GM19372 (cell line): Measurements from ENCODE around the gene TECPR2.

Experiments used
- ATAC-seq: cut with Tn5 transposase; IDR thresholded peaks from one replicate; pipeline ENCODE4 v1.9.1; 2021; ENCODE audit warnings: mild to moderate bottlenecking, low read depth, moderate library complexity; ENCODE audit not compliant: unreplicated experiment

Gene TECPR2

DNA sequence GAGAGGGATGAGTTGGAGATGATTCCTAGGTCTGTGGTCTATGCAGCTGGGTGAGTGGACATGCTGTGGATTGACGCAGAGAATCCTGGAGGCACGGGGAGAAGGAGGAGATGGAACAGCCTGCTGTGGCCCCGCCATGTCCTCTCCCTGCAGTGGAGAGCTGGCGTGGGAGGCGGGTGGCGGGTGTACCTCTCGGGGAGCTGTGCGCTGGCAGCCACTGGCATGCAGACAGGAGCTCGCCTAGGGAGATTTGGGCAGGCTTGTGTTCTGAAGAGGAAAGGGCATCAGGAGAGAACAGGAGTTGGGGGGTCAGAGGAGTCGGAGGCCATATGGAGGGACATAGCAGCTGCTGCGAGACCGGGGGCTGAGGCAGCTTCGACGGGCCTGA lies 56.1 kb downstream of the TECPR2 start:
- no peak for ATAC-seq

DNA sequence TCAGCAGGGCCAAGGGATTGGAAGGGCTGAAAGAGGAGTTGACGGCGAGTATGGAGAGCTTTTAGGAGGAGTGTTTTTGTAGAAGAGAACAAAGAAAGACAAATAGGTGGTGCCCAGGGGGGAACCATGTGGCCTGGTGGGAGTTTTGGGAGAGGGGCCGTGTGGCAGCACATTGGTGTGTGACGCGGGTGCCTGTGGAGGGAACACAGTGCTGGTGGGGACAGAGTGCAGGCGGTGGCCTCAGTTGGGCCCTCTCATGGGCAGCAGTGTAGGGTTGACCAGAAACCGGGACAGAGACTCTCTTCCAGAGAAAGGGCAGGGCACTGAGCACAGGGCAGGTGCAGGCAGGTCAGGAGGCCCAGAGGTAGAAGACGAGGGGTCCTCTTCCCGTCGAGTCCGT lies 56.5 kb downstream of the TECPR2 start:
- ATAC-seq: no peak

DNA sequence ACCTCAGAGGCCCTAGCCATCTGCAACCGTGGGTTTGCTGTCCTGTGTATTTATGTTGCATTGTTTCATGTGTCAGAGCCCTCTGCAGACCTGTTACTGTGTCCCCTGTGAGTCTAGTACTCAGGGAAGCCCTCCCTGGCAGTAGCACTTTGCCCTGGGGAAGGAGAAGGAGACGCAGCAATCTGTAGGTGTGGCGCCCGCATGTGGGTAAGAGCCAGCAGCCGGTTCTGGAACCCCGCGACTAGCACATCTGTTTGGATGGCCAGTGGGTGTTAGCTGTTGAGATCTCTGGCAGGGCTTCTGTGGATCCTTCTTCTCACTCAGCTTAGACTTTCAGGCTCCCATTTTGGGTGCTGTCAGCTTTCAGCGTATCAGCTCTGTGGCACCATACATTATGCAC lies 57.0 kb downstream of the TECPR2 start:
- no peak for ATAC-seq

DNA sequence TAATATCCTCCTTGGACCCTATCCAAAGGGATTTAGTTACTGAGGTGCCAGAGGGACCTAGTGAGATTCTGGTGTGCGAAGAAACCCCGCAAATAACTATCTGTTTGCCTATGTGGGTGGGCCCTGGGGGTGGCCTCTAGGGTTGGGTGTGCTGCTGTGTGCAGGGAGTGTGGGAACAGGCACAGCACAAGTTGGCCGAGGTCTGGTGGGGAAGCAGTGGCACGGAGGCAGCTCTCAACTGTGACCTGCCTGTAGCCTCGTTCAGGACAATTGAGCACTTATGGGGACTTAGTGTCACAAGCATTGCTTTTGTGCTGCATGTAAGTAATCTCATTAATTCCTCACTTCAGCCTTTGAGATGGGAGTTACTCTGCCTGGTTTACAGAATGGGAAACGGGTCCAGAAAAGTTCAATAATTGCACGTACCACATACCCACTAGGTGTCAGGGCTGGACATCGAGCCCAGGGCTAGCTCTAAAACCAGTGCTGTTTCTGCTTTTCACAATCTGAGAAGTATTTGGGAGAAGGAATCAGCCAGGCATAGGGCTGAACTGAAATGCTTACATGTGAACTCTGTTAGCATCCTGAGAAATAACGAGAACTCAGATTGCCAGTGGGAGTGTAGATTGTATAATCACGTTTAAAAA lies 58.8 kb downstream of the TECPR2 start:
- ATAC-seq: no peak

DNA sequence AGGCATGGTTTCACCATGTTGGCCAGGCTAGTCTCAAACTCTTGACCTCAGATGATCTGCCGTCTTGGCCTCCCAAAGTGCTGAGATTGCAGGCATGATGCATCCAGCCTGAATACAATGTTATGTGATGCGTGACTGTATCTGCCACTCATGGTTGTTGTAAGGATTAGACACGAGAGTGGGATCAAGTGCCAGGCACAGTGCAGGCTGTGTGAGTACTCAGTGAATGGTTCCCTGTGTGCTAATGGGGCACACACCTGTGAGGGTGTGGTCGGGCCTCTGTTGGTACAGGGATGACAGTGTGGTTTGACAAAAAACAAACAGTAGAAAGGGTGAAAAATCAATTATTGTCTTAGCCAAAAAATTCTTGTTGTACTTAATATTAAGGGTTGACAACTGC lies 61.8 kb downstream of the TECPR2 start:
- no peak for ATAC-seq

DNA sequence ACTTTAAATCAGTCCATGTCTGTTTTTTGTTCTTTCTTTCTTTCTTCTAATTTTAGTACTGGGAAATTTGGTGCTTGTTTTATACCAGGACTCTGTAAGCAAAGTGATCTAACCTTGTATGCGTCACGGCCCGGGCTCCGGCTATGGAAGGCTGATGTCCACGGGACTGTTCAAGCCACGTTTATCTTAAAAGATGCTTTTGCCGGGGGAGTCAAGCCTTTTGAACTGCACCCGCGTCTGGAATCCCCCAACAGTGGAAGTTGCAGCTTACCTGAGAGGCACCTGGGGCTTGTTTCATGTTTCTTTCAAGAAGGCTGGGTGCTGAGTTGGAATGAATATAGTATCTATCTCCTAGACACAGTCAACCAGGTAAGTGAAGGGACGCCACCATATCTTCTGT lies 62.2 kb downstream of the TECPR2 start:
- no peak for ATAC-seq

DNA sequence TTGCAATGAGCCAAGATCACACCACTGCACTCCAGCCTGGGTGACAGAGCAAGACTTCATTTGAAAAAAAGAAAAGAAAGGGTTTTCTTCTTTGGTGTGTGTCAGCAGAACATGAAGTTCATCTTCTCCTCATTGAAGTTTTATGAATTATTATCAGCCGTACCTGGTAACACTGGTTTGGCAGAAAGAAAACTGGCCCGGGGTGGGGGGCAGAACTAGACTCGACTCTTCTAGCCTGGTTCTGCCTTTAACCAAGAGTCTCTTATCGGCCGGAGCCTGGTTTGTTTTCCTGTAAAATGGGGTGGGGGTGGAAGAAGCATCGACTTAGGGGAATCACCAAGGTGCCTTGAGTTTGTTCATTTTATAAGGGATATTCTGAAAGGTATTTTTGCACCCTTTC lies 64.1 kb downstream of the TECPR2 start:
- ATAC-seq: no peak

DNA sequence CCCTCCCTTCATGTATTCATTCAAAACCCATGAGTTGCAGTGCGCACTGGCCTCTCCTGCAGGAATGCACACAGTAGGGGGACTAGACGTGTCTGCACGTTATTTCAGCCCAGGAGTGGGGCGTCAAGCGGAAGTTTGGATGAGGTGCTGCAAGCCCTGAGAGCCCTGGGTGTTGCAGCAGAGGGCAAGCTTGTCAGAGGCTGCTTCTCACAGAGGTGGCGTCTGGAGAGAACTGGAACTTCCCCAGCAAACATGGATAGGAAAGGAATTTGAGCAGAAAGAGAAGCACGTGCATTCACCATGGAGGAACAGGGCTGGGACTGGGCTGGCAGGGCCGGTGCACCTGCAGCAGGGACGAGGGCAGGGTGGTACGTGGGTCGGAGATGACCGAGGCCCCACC lies 64.9 kb downstream of the TECPR2 start:
- ATAC-seq: no peak

DNA sequence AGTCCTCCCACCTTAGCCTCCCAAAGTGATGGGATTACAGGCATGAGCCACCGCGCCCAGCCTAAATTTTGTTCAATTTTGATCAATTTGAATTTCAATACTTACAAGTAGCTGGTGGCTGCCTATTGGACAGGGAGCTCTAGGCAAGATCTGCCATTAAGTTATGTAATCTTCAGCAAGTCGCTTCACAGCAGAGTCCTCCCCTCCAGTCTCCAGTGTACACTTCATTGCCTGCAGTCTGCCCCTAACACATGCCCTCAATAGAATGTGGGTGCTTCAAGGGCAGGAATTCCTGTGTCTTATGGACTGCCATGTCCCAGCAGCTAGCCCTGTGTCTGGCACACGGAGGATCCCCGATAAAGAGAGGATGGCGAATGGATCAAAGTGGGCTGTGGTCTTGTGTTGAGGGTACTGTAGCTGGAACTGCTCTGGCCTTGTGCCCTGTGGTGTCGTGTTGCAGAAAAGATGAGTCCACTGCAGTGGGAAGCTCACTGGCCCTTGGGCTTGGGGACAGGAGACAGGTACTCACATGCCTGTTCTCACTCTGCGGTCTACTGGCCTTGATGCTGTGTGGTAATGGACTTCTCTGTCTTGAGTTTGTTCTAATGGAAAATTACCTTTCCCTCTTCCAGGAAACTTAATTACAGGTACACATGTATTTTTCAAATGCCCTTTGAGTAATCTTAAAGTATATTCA lies 67.6 kb downstream of the TECPR2 start:
- no peak for ATAC-seq

DNA sequence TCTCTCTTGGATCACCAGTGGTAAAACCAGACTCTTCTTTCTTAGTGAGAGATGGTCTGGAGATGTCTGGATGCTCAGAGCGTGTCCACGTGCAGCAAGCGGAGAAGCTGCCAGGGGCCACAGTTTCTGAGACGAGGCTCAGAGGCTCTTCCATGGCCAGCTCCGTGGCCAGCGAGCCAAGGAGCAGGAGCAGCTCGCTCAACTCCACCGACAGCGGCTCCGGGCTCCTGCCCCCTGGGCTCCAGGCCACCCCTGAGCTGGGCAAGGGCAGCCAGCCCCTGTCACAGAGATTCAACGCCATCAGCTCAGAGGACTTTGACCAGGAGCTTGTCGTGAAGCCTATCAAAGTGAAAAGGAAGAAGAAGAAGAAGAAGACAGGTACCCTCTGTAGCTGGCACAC lies 69.0 kb downstream of the TECPR2 start:
- no peak for ATAC-seq

DNA sequence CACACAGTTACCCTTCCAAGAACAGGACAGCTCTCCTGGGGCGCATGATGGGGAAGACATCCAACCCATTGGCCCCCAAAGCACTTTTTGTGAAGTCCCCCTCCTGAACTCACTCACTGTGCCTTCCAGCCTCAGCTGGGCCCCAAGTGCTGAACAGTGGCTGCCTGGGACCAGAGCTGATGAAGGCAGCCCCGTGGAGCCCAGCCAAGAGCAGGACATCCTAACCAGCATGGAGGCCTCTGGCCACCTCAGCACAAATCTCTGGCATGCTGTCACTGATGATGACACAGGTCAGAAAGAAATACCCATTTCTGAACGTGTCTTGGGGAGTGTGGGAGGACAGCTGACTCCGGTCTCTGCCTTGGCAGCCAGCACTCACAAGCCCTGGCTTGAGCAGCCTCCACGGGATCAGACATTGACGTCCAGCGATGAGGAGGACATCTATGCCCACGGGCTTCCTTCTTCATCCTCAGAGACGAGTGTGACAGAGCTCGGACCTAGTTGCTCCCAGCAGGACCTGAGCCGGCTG lies 72.0 kb downstream of the TECPR2 start:
- ATAC-seq: no peak

DNA sequence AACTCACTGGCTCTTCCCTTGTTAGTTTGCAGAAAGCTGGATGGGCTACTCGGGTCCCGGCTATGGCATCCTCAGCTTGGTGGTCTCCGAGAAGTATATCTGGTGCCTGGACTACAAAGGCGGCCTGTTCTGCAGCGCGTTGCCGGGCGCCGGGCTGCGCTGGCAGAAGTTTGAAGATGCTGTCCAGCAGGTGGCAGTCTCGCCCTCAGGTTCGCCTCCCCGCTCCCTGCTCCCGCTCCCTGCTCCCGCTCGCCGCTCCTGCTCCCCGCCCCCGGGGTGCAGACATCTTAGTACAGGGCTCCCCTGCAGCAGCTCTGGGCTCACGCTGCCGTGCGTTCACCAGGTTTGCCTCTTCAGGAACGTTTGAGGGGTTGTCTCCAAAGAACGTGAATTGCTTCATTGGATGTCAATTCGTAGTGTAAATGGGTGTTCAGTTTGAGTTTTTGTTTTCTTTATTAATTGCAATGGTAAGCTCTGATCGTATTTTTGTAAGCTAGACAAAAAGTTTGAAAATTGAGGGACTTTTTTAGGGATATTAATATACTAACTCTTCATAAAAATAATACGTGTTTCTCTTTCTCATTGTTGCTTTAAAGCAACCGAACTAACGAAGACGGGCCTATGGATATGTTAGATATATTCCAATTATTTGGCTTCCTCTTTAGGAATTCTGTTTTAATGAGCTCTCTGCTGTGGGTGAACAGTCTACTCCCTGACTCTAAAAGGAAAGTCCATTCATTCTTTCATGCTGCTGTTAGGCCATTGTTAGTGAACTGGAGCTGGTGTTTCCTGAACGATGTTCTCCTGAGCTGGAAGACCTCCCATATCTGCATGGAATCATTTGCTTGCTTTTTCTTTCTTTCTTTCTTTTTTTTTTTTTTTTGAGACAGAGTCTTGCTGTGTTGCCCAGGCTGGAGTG lies 75.5 kb downstream of the TECPR2 start:
- ATAC-seq: peak; percentile 53

DNA sequence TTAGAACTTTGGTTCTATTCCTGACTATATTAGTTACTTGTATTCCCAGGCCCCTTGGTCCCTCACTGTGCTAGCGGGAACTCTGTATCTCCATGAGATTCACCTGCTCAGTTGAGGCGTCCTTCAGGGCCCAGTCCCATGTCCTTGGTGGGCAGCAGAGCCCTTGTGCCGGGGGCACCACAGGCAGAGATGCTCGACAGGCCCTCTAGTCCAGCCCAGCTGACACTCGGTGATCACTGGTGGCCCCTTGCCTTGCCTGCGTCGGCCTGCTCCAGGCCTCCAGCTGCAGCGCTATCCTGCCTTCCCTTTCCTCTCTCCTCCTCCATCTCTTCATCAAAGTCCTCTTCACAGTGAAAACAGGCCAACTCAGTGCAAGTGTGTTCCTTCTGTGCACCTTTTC lies 76.8 kb downstream of the TECPR2 start:
- ATAC-seq: no peak

DNA sequence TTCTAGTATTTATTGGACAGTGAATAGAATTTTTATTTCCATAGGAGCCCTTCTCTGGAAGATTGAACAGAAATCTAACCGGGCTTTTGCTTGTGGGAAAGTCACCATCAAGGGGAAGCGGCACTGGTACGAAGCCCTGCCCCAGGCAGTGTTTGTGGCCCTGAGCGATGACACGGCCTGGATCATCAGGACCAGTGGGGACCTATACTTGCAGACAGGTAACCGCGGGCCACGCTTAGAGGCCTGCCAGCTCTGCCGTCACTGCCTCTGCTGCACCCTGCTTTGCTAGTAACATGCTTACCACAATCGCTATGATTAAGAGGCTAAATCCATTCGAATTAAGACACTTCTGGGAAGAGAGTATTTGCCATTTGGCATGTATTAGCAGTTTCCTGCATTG lies 77.7 kb downstream of the TECPR2 start:
- ATAC-seq: no peak

DNA sequence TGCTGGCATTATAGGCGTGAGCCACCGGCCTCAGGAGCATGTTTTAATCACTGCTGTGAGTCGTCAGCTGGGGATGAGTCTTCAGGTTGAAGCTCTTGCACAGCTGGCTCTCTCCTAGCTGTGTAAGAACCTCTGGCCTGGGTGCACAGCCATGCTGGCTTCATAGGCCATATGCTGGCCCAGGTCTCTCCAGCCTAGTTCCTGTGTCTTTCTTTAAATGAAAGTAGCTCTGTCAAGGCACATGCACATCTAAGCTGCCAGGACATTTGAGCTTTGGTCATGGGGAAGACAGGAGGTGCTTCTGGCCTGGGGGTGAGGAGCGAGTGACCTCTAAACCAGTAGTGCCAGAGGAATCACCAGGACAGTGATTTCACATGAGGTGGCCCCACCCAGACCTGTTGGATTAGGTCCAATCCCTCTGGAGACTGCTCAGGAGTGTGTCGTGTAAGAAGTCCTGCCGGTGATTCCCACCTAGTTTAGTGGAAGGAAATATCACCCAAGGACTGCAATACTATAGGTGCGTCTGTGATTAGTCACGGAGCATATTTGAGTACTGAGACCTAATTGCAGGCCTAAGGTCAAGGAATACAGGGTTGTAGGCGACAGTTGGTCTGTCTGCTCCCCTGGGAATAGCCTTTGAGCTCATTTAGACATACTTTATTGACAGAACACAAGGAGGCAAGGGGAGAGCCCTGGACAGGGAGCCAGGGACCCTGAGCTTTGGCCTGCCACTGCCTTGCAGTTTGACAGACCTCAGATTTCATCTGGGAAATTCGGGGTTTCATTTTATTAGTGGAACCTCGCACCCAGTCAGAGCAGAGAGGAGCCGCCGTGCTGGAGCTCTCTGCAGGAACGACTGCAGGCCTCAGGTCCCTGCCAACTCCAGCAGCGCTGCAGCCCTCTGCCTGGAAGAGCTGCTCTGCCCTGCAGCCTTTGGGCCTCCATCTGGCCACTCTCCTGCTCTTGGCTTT lies 79.8 kb downstream of the TECPR2 start:
- no peak for ATAC-seq

DNA sequence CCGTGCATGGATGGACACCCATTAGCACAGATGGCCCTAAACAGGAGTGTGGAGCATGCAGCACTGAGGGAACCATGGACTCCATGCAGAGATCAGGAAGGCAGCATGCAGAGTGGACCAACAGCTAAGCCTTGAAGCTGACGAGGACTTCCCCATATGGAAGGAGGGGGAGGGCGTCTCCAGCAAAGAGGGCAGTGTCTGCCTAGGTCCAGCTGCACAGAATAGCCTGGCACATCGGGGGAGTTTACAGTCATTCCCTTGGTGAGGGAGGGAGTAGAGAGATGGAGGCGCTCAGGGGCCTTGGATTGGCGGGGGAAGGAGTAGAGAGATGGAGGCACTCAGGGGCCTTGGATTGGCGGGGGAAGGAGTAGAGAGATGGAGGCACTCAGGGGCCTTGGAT lies 82.3 kb downstream of the TECPR2 start:
- no peak for ATAC-seq

DNA sequence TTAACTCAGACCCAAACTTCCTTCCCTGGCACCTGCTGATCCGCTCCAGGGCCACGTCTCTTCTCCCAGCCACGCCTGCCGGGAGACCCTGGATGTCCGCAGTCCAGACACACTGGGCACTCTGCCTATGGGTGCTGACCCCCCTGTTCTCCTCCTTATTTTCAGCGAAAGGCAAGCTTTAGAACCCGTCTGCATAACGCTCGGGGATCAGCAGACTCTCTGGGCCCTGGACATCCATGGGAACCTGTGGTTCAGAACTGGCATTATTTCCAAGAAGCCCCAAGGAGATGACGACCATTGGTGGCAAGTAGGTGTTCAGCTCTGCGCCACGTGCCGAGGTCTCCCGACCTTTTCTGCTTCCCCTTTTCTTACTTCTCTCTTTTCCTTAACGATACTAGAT lies 82.9 kb downstream of the TECPR2 start:
- ATAC-seq: no peak

DNA sequence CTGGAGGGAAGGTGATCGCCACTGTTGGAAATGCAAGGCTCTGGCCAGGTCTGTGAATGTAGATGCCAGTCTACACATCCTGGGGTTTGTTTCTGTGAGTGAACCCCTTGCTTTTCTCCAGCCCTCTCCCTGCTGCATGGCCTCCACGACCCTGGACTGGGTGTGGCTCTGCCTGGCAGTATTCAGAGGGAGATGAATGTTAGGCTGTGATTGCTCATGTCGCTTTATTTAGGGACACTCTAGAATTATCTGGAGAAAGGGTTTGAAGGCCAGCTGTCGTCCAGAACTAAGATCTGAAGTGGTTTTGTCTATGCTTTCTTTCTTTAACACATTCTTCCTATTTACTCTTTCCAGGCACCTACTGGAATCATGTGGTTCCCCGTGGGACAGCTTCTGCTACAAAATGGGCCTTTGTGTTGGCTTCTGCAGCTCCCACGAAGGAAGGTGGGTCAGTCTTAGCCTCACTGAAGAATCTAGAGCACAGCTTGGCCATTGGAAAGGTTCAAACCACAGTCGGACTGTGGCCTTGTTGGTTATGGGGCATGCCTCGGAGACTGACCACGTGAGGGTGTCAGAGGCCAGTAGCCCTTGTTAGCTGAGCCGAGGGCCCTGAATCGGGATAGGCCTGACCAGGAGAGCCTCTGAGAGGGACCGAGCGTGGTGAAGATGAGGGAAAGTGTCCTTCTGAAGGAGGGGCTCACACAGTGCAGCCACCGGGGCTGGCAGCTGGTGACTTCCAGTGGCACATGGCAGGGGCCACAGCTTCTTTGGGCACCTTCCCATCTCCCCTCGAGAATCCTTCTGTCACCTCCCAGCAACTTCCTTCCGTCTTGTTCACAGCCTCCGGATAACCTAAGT lies 87.7 kb downstream of the TECPR2 start:
- no peak for ATAC-seq

DNA sequence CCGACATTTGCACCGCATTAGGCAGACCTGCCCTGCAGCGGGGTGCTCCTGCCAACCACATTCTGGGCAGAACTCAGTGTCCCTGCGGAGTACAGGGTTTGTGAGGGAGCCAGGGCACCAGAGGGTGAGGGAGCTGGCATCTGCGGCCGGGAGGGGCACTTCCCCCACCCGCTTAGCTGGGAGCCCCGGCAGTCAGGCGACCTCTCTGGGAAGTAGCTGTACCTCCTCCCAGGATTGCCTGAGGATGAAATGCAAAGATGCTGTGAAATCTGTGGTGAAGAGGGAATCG lies 88.3 kb downstream of the TECPR2 start:
- no peak for ATAC-seq
